ENCODE data around the gene SNAP91. TPM values are rescaled to one million over a fixed set of nuclear protein-coding genes. Genes with fewer than 3 reads are reported as not detected.

The SNAP91 gene
- polyA plus RNA-seq, 1 donor (not counting 4 experiments of a cell fraction or from before 2014, with no cell fraction given) = not detected

- DNase-seq (ENCODE audit: low read depth, low spot score) = no peak
- Histone ChIP-seq H3K4me2 (ENCODE audit: control insufficient read depth, extremely low read depth, insufficient read depth, low read depth, low read length) (no peak overlapping the region), H3K27me3 (ENCODE audit: control insufficient read depth, extremely low read depth, insufficient read depth, low read length) (no peaks in the 10 kb centered on the region), H3K9ac (ENCODE audit: control insufficient read depth, extremely low read depth, insufficient read depth, low read length) (no peak overlapping the region), H3K4me1 (ENCODE audit: control insufficient read depth, extremely low read depth, insufficient read depth, low read length) (no peaks in the 10 kb centered on the region), H3K36me3 (ENCODE audit: control insufficient read depth in 2 of 2, extremely low read depth in 1 of 2, insufficient read depth in 2 of 2, low read length in 2 of 2) (no peaks in the 10 kb centered on the region), H4K20me1 (ENCODE audit: control insufficient read depth, extremely low read depth, insufficient read depth, low read length) (no peaks in the 10 kb centered on the region), H2AFZ (ENCODE audit: control insufficient read depth, low read length) (no peak overlapping the region), H3K4me3 (ENCODE audit: control insufficient read depth in 2 of 3, extremely low read depth in 1 of 3, insufficient read depth in 2 of 3, low read depth in 1 of 3, low read length in 3 of 3) (no peak overlapping the region), H3K9me1 (ENCODE audit: control insufficient read depth, extremely low read depth, insufficient read depth, low read length) (no peaks in the 10 kb centered on the region), H3K27ac (ENCODE audit: control insufficient read depth, insufficient read depth, low read length) (no peak overlapping the region), H3K9me3 (ENCODE audit: control insufficient read depth, low read depth, low read length) (no peaks in the 10 kb centered on the region), H3K79me2 (ENCODE audit: control insufficient read depth, insufficient read depth, low read length) (no peaks in the 10 kb centered on the region)
- TF ChIP-seq EZH2 (IDR thresholded peaks at IDR 0.05; ENCODE audit: low read length) = no peak
- no peak for TF ChIP-seq CTCF (optimal IDR thresholded peaks at IDR 0.05 in 1 of 3, IDR thresholded peaks at IDR 0.05 in 1 of 3, conservative IDR thresholded peaks at IDR 0.05 in 1 of 3; ENCODE audit: extremely low read depth in 1 of 3, insufficient read depth in 2 of 3, low read length in 3 of 3)
- dilution Hi-C loops (cut with MboI; ENCODE audit: extremely low pct_ligation_motif_present, low sequenced_read_pairs) = no loop called here
- FAIRE-seq = no peak
These were observed 118.5 kb downstream of the SNAP91 start for GRCh38 chr6:83590416-83590815.

GRCh38 chr6:83589076-83589475 lies 119.8 kb downstream of the SNAP91 start:
- no peaks in the 10 kb centered on the region for H3K9me1 ChIP-seq (ENCODE audit: control insufficient read depth, extremely low read depth, insufficient read depth, low read length)
- no peaks in the 10 kb centered on the region for H3K4me1 ChIP-seq (ENCODE audit: control insufficient read depth, extremely low read depth, insufficient read depth, low read length)
- FAIRE-seq (no peak), DNase-seq (ENCODE audit: low read depth, low spot score) (no peak)
- no peaks in the 10 kb centered on the region for H3K79me2 ChIP-seq (ENCODE audit: control insufficient read depth, insufficient read depth, low read length)
- H4K20me1 ChIP-seq (ENCODE audit: control insufficient read depth, extremely low read depth, insufficient read depth, low read length) = no peaks in the 10 kb centered on the region
- H3K36me3 ChIP-seq (ENCODE audit: control insufficient read depth in 2 of 2, extremely low read depth in 1 of 2, insufficient read depth in 2 of 2, low read length in 2 of 2) = no peaks in the 10 kb centered on the region
- H3K4me2 ChIP-seq (ENCODE audit: control insufficient read depth, extremely low read depth, insufficient read depth, low read depth, low read length) = no peak overlapping the region
- dilution Hi-C loops (cut with MboI; ENCODE audit: extremely low pct_ligation_motif_present, low sequenced_read_pairs) = no loop called here
- no peak overlapping the region for H3K4me3 ChIP-seq (ENCODE audit: control insufficient read depth in 2 of 3, extremely low read depth in 1 of 3, insufficient read depth in 2 of 3, low read depth in 1 of 3, low read length in 3 of 3)
- H3K27ac ChIP-seq (ENCODE audit: control insufficient read depth, insufficient read depth, low read length) = no peak overlapping the region
- no peak overlapping the region for H3K9ac ChIP-seq (ENCODE audit: control insufficient read depth, extremely low read depth, insufficient read depth, low read length)
- no peak overlapping the region for H2AFZ ChIP-seq (ENCODE audit: control insufficient read depth, low read length)
- H3K27me3 ChIP-seq (ENCODE audit: control insufficient read depth, extremely low read depth, insufficient read depth, low read length) = no peaks in the 10 kb centered on the region
- TF ChIP-seq EZH2 (IDR thresholded peaks at IDR 0.05; ENCODE audit: low read length) = no peak
- no peak for TF ChIP-seq CTCF (optimal IDR thresholded peaks at IDR 0.05 in 1 of 3, IDR thresholded peaks at IDR 0.05 in 1 of 3, conservative IDR thresholded peaks at IDR 0.05 in 1 of 3; ENCODE audit: extremely low read depth in 1 of 3, insufficient read depth in 2 of 3, low read length in 3 of 3)
- no peaks in the 10 kb centered on the region for H3K9me3 ChIP-seq (ENCODE audit: control insufficient read depth, low read depth, low read length)
